NCI-H2171 treated with DMSO at 0.1 percent for 48 hours (cell line): ENCODE results near the gene PDE10A.
"Not testable (repeated sequence)": the region's sequence is repeated elsewhere in the genome, so short reads cannot be mapped to it uniquely, and the experiment has no call there.

Source experiments
- DNase-seq: peaks from one replicate; lab custom pipeline; 2025; lab: John Stamatoyannopoulos, UW

PDE10A gene

DNA sequence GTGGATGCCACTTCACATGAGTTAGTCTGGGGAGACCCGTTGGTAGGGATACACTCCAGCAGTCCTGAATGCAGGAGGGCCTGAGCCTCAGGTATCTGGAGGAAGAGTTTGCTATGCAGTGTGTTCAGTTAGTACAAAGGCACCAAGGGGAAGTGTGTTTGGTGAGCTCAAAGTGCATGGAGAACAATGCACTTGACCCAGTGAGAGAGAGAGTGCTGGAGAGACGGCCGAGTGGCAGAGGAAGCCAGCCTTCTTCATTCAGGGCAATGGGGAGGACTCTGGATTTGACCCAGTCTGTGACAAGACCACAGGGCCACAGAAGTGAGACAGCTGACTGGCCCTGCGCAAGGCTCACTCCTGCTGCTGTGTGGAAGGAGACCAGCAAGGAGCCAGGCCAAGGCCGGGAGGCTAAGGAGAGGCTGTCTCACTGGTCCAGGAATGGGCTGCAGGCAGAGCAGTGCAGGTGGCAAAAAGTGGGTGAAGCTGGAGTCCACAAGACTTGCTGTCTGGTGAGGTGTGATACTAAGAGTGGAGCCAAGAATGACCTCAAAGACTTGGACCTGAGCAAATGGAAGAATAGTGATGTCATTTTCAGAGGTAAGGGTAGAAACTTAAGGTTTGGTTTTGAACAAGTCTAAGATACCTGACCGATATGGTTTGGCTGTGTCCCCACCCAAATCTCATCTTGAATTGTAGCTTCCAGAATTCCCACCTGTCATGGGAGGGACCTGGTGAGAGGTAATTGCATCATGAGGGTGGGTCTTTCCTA, 38.0 kb downstream of the PDE10A start:
- DNase-seq, result no peak

DNA sequence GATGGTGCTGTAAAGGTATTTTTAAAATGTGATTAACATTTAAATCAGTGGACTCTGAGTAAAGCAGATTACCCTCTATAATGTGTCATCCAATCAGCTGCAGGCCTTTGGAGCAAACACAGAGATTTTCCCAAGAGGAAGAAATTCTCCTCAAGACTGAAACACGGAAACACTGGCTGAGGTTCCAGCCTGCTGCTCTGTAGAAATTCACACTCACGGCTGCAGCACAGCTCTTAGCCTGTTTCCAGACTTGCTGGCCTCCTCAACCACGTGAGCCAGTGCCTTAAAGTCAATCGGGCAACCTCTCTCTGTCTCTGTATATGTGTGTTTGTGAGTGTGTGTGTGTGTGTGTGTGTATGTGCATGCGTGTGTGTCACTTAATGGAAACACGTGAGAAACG, 41.1 kb downstream of the PDE10A start:
- DNase-seq, result no peak

DNA sequence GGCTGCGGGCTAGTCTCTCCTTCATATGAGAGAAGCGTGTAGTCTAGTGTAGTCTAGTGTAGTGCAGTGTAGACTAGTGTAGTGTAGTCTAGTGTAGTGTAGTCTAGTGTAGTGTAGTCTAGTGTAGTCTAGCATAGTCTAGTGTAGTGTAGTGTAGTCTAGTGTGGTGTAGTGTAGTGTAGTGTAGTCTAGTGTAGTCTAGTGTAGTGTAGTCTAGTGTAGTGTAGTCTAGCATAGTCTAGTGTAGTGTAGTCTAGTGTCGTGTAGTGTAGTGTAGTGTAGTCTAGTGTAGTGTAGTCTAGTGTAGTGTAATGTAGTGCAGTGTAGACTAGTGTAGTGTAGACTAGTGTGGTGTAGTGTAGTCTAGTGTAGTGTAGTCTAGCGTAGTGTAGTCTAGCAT, 44.1 kb downstream of the PDE10A start:
- DNase-seq, result not testable (repeated sequence)

DNA sequence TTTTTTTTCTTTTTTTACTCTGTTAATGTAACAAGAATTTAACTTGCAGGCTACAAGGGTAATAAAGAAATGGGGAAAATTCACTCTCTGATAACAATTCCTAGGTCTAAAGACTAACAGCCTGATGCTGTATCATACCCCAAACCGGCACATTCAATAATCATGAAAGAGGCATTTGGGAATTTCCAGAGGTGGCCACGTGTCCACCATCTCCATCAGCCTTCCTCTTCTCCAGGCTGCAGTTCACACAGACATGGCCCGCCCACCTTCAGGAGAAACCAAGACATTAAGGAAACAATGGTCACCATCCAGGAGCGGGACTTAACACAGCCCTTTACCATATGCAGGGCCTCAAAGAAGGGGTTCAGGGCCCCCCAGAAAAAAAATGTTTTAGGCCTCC, 44.8 kb downstream of the PDE10A start:
- no peak for DNase-seq

DNA sequence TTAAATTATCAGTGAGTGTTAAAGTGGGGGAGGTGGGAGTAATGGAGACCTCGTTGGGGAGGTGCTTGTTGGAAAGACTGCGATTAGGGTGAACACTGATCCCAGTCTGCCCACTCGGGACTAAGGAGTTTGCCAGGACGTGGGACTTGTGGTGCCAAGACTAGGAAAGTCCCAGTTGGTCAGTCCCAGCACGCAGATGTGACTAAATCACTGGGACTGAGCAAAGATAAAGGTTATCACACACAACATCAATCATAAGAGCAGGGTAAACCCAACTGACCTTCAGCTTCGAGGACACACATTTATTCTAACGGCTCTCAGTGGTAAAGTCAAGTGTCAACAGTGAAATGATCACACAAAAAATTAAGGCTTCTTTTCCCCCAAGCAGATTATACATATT, 45.5 kb downstream of the PDE10A start:
- DNase-seq, result no peak

DNA sequence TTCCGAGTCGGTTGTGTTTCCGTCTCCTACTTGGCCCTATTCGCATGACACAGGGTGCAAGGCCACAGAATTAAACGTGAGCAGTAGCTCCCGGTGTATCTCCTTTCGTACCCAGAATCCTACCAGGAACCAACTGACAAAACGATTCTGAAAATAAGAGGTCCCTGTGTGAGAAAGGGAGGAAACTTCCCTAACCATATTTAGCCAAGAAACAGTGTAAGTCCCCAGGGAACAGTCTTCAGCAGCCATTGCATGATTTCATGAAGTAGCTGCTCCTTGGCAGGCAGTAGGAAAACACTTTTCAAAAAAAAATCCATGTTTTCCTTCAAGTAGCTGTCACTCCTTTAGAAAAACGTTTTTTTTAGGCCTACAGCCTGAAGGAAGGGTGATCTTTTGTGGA, 46.9 kb downstream of the PDE10A start:
- DNase-seq, result no peak

DNA sequence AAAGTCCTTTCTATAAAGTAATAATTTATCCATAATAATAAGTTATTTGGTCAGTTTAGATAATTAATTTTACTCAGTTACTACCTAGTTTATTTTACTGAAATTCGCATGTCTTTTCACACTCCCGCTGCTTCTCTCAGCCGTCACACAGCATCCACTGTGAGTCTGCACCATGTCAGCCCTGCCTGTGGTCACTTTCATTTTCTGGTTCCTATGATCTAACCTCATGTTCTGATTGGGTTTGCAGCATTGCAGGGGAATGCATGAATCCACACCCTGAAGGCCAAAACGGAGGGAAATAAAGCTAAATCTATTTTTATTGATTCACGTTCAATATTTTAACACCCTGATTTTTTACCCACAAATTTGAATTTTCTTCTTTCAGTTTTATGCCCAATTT, 47.4 kb downstream of the PDE10A start:
- DNase-seq, result no peak

DNA sequence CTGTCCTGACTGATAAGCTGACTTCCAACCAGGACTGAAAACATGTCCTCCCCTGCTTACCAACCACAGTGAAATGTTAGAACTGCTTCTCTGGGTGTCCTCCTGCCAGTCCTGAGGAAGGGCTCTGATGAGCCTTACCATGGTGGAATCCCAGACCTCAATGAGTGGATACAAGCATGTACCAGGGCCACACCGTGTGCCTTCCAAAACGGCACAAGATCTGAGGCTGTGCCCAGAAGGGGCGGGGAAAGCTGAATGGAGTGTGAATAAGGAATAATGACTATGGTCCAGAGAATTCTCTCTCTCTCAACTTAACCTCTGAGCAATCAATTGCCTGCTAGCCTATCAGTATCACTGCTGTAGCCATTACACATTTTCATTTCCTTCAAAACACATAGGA, 51.7 kb downstream of the PDE10A start:
- no peak for DNase-seq

DNA sequence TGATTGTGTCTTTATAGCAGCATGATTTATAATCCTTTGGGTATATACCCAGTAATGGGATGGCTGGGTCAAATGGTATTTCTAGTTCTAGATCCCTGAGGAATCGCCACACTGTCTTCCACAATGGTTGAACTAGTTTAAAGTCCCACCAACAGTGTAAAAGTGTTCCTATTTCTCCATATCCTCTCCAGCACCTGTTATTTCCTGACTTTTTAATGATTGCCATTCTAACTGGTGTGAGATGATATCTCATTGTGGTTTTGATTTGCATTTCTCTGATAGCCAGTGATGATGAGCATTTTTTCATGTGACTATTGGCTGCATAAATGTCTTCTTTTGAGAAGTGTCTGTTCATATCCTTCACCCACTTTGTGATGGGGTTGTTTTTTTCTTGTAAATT, 54.5 kb downstream of the PDE10A start:
- not testable (repeated sequence) for DNase-seq

DNA sequence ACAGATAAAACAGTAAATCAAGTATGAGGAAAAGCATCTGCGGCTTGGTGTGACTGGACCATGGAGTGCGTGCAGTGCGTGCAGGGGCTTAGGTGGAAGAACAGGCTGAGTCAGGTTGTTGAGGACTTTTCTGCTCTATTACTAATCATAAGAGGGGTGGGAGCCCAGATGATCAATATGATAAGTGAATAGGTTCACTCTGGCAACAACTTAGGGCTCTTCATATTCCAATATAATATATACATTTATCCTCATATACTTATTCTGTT, 56.4 kb downstream of the PDE10A start:
- no peak for DNase-seq

DNA sequence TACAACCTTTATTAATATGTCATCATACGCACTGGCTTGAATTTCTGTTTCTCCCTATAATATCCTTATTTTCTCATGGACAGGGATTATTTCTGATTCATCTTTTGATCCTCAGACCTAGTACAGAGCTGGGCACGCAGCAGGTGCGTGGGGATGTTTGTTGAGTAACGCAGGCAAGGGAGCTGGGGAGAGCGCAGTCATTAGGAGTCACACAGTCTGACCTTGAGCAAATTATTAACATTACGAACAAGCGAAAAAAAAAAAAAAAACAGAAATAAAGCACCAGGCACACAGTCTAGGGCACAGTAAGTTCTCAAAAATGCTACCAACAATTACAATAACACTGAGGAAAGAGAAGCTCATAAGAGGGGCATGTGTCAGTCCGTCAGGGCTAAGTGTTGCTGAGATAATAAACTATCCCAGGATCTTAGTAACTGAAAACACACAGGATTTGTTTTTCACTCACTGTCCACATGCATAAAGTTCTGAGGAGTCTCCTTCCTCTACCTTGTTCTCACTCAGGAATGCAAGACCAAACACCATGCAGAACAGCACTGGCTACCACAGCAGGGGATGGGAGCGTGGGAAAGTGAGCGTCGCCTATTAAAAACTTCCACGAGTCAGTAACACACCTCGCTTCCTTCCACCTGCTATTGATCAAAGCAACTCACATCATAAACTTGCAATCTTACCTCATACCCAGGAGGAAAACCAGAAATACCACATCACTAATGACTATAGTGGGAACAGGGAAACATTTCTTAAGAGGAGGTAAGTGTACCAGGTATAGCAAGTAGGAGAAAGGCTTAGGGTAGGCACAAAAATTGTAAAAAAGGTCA, 56.9 kb downstream of the PDE10A start:
- DNase-seq, result no peak

DNA sequence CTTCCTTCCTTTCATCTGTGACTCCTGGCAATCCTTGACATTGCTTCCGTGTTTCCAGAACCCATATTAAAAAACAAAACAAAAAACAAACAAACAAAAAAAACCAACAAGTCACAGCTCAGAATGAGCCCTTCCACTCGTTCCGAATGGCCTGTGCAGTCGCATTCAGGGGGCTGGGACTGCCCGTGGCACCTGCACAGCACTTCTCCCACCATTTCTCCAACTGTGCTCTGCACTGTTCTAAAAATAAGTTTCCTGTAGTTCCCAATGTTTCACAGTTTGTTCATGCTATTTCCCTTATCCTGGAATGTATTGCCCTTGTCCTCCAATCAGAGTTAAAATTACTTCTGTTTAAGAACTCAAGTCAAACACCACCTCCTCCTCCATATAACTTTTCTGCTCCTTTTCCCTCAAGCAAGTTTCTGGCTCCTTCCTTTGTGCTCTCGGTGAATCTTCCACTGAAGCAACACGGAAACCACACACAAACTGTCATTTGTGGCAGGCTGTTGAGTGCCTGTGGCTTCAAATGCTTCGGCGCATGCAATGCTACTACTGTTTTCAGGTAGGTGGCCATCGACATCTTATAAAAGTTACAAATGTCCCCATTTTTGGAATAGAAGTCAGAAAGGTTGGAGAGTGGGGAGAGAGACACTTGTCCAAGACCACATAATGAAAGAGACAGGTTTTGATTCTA, 57.7 kb downstream of the PDE10A start:
- DNase-seq, result no peak

DNA sequence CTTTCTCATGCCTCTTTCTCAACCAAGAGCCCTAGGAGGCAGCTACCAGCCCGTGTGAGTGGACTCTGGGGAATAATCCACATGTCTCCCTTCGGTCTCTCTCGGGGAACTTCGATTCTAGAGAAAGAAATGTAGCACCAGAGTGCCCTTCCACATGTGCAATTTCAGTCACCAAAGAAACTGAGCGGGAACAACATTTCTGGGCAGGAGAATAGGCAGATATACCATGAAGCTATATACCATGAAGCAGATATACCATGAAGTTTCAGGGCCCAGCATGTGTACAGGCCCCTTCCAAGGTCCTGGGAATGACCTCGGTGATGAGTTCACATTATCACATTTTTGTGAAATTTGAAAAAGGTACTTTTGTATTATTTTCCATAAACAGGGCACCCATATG, 60.8 kb downstream of the PDE10A start:
- no peak for DNase-seq

DNA sequence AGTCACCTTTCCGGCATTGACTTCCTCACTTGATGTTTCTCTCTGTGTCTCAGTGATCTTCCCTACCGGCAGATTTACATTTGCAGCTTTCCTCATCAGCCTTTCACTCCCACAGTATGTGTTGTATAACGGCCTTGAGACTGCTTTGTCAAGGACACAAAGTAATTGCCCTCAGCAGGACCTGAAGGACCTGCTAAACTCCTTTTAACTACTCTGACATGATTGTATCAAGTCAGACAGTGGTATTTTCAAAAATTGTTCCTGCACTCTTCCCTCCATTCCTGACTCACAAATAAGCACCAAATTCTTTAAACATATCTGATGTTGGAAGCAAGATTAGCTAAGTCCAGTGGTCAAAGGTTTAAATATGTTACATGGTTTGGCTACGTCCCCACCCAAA, 62.4 kb downstream of the PDE10A start:
- DNase-seq, result no peak

DNA sequence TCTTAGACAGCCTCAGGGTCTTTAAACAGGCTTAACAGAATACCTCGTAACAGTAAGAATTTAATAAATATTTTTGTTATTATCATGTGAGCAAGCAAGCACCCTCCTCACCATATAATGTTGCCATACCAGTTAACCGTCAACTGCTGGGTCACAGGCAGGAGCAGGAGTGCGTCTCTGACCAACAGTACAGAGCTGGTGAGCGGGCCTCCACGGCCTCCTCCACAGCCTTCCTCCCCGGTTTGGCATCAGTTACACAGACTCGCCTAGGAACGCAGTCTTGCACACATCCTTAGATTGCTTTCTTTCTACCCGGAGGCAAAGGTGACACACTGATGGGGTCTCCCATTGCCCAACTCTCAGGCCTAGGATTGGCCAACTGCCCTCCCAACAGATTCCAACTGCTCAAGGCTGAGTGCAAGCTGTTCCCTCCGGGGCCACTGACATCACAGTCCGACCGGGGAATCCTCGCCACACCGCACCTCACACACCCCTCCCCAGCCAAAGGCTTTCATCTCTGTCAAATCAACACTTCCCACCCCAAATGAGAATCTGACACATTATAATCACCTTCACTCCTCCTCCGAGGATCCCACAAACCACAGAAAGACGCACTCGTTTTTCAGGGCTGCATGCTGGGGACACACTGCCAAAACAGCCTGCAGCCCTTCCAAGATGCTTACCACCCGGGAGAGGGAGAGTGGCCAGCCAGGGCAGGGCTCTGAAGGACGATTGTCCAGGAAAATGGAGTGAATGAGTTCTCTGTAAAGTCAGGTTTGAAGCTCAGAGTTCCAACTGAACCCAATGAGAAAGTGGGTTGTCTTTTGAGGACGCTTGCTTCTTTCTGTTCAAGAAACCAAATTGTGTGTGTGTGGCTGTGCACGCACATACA, 63.2 kb downstream of the PDE10A start:
- no peak for DNase-seq

DNA sequence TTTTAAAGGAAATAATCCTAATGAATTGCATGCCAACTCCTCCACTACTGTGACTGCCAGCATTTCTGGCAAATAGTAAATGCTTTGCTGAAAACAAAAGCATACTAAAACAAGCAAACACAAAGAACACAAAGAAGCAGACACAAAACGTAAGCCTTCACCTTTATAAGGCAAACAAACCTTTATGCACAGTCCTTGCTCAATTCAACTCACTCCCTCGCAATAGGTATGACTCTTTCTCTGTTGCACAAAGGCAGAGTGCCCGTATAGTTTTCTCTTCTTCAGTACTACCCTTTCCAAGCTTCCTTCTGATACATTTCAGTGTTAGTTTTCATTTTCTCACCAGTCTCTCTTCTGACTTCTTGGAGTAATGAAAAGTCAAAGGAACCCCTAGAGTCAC, 63.9 kb downstream of the PDE10A start:
- no peak for DNase-seq

DNA sequence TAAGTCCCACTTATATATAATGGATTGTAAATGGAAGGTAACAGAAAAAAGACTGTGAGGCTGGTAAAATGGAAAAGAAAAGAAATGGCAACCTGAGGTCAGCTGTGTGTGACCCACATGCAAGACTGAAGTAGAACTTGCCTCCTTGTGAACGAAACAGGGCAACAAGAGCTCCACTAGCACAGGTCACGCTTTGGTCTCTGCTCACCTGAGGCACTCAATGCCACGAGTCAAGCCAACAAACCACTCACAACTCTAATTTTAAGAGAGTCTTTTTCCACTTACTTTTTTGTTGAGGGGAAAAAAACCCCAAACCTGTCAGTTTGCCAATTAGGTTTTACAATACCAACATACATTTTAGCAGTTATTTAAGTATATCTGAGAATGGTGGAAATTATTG, 65.2 kb downstream of the PDE10A start:
- DNase-seq, result no peak

DNA sequence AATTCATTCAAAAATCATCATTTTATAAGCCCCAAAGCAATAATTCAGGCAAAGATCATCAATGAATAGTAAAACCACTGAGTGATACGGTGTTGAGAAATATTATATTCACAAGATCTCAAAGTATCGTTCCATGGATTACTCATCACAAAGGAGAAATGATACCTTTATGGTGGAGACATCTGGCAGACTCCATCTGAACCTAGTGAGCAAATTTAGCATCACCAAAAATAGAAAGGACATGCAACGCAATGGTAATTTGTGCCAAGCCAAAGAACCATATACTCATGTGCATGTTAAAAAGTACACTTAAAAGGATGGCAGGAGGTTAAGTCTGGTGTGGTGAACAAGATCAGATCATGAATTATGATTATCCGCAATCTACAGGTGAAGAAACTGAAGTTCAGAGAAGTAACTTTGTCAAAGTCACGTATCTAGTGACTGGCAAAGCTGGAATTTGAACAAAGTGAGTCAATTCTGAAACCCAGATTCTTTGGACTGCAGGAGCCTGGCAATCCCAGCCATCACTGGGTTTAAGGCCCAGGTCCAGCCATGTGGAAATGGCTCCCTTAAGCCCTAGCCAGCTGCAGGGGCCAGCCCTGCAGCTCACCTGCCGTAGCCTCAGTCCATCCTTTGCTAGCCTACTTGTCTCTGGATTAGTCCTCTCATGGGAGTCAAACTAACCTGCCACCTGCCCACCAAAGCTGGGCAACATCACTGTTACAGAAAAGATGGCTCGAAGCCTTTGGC, 68.3 kb downstream of the PDE10A start:
- no peak for DNase-seq

DNA sequence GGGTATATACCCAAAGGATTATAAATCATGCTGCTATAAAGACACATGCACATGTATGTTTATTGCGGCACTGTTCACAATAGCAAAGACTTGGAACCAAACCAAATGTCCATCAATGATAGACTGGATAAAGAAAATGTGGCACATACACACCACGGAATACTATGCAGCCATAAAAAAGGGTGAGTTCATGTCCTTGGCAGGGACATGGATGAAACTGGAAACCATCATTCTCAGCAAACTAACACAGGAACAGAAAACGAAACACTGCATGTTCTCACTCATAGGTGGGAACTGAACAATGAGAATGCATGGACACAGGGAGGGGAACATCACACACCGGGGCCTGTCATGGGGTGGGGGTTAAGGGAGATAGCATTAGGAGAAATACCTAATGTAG, 70.1 kb downstream of the PDE10A start:
- not testable (repeated sequence) for DNase-seq

DNA sequence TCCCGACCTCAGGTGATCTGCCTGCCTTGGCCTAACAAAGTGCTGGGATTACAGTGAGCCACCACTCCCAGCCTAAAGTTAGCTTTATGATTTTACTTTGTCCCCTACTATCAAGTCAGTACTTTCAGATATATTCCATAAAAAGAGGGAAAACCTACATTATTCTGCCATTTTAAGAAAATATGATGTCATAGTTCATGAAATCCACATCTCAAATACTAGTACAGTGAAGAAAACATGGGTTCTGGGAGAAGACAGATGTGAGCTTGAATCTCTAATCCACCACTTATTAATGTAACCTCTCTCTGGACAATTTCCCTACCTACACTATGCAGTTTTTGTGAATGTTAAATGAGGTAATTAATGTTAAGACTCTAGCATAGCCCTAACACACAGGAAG, 74.5 kb downstream of the PDE10A start:
- no peak for DNase-seq

DNA sequence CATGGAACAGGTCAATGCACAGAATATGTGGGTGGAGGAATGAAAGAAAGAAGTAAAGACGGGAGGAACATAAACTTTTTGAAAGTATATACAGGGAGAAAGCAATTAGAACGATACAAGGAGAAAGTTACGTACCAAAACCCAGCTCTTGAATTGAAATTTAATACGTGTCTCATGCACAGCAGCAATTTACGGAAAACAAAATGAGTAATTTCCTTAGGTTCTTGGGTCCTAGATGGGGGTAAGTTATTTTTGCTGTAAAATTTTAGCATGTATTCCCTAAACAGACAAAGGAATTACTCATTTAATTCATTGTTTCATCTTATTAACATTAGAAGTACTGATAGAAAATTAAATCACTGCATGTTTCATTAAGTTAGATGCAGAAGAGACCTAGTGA, 75.8 kb downstream of the PDE10A start:
- no peak for DNase-seq
